HG03135 (cell line): ENCODE data around the gene PLAC8.
"Not testable (repeated sequence)": the region's sequence is repeated elsewhere in the genome, so short reads cannot be mapped to it uniquely, and the experiment has no call there.

Experiments
- ATAC-seq: cut with Tn5 transposase; IDR thresholded peaks from one replicate; pipeline ENCODE4 v1.9.1; 2021; ENCODE audit warnings: mild to moderate bottlenecking, moderate library complexity; ENCODE audit not compliant: unreplicated experiment

PLAC8 gene

DNA sequence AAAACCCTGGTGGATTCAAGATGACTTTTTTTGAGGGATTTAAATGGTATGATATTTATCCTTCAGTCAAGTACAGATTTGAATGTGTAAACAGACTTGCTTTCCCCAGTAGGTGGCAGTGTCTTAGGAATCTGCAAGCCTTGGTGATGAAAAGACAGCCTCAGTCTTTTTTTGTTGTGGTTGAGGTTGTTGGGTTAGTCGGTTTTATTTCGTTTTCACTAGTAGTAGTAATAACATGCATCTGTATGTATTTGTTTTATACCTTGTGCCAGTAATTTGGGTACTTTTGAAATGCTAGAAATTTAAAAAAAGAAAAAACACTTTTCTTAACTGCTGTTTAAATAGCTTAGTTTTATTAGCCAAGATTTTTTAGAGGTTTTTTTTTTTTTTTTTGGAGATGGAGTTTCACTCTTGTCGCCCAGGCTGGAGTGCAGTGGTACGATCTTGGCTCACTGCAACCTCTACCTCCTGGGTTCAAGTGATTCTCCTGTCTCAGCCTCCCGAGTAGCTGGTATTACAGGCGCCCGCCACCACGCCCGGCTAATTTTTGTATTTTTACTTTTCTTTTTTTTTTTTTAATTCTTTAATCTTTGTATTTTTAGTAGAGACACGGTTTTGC, 40.3 kb downstream of the PLAC8 start:
- ATAC-seq: peak; percentile 87

GRCh38 chr4:83071116-83071515, 43.4 kb downstream of the PLAC8 start:
- ATAC-seq: no peak

GRCh38 chr4:83067058-83067639, 47.4 kb downstream of the PLAC8 start:
- no peak for ATAC-seq

DNA sequence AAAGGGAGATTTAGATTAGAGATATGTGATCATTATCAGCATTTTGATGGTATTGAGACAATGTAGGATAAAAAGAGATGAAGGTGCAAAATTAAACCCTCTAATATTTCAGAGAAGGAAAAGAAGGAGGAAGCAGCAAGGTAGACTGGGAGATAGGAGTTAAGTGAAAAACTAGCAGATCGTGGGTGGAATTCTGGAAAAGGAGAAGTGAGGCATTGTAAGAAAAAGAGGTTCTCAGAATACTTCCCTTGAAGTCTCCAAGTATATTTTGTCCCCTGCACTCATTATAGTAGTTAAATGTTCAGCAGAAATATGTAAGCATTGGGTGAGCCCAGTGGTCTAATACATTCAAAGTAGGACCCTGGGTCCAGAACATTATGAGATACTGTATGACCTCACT, 49.3 kb downstream of the PLAC8 start:
- ATAC-seq: no peak

DNA sequence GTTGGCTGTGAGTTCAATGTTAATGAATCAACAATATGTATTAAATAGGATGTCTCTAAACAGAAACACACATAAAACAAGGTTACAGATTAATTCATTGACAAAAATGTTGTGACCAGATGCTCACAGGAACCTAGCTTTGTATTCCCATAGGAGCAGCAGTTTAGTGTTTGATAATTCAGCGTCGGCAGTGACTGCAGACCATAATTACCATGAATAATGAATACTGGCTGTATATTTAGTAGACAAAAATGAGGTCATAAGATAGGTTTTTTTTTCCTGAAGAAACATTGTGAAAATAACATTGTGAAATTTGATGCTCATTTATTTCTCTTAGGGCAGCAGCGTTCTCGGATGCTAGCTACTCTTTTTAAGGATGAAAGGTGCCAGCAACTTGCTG, 51.8 kb downstream of the PLAC8 start:
- ATAC-seq: no peak

DNA sequence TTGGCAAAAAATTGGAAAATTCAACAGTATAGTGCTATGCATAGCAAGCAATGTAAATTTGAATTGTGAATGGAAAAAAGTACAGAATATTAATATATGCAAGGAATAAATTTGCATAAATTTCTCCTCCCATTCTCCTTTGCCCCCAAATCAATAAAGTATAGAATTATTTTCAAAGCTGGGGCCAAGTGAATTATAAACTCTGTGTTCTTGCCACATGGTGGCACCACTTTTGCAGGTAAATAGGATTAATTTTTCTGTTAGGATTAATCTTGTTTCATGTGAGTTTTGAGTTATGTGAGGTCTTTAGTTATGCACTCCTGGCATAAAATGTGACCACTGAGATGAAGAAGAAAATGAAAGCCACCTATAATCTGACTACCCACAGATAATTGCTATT, 59.6 kb downstream of the PLAC8 start:
- ATAC-seq: no peak

DNA sequence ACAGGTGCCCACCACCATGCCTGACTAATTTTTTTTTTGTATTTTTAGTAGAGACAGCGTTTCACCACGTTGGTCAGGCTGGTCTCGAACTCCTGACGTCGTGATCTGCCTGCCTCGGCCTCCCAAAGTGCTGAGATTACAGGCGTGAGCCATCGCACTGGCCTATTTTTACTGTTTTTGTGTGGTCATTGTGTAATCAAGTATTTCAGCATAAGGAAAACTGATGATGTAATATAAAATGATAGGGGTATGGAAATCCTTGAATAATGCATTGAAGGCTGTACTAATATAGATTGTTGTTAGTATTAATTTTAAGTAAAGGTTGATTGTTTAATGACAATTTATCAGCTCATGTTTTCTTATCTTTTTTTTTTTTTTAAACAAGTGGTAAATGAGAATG, 65.7 kb downstream of the PLAC8 start:
- not testable (repeated sequence) for ATAC-seq

DNA sequence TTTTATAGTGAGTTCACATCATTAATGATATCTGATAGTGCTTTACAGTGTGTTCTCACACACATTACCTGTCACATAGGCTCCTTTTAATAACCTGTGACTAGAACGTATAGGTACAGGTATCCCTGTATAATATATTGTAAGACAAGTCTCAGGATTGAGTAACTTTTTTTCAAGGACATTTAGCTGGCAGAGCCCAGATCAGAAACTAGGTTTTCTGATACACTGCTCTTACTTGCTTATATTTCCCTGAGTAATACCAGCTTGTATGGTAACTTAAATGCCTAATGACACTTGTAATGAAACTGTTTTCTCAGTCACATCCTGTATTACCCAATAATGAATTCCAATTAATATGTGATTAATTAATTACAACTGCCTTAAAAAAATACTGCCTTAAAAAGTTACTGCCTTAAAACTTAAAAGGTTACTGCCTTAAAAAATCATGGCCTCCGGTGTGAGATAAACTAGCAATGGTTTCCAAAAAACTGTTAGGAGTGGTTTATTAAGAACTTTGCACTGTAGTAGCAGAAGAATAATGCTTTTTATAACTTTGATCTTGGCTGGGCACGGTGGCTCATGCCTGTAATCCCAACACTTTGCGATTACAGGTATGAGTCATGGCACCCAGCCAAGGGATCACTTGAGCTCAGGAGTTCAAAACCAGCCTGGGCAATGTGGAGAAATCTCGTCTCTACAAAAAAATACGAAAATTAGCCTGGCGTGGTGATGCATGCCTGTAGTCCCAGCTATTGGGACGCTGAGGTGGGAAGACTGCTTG, 67.6 kb downstream of the PLAC8 start:
- ATAC-seq: no peak

DNA sequence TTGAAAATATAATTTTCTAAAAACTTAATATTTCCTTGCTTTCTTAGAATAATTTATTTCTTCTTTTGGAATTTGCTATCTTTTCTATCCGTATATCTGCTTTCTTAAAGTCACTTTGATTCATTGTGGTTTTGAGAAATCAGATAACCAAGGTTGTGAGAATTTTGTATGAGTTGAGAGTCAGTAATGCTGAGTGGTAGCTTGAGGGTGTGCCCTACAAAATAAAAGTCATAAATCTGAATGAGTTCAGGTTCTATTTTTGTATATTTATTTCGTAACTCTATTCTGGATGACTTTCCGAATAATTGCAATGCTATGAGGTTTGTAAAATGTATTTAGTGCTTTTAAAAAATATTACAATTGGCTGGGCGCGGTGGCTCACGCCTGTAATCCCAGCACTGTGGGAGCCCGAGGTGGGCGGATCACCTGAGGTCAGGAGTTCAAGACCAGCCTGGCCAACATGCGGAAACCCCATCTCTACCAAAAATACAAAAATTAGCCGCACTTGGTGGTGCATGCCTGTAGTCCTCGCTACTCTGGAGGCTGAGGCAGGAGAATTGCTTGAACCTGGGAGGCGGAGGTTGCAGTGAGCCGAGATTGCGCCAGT, 70.6 kb downstream of the PLAC8 start:
- ATAC-seq: no peak

GRCh38 chr4:83043157-83043556, 71.4 kb downstream of the PLAC8 start:
- ATAC-seq: not testable (repeated sequence)

DNA sequence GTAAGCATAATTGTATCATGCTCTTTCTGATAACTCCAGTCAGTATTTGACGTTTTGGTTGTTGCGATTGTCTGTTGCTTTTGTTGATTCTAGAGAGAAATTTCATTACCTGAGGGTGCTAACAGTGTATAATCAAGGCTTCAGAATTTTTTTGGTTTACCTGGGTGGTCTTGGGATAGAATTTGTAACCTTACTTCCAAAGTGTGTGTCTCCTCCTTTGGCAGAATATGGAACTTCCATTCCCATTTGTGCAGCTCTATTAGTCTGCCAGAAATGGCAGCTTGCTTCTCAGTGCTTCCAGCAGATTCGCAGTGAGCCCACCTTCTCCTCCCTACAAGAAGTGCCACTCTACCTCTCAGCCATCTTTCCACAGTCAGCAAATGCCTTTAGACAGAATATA, 74.3 kb downstream of the PLAC8 start:
- no peak for ATAC-seq
